Measurements from ENCODE around the gene TMEM272. TPM values are rescaled to one million over a fixed set of nuclear protein-coding genes. Genes with fewer than 3 reads are reported as not detected.

TMEM272 gene
- not detected in 2 replicates for total RNA-seq

DNA sequence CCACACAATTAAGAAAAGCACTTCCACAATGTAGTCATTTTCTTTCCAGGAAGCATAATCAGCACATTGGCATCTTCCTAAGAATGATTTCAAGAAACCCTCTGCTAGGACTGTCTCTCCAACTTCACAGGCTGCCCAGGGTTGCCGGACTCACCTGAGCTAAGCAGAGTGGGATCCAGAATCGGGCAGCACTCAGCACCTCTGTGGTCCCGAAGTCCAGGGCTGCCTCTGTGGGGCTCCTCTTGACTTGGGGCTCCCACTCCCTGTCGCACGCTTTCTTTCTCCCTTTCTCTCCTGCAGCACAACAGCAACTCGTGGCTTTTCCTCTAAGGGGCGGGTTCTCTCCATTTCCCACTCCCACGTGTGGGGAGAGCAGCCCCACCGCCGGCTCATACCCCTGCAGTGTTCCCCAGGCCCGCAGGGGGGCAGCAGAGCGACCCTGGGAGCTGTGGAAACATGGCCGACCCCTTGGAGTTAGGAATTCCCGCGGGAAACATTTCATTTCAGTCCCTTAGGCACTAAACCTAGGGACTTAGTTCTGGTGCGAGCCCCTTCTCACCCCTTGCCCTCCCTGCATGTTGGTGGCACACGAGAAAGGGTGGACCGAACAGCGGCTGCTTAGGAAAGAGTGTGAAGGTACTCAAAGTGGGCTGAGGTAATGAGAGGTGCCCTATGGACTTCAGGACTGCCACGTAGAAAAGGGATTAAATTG lies at the start of gene TMEM272:
TSS of gene TMEM272 (minus strand) at position 316 of the 712 bp plus-strand sequence. CDS start 6,647 bp downstream, outside the sequence.

DNA sequence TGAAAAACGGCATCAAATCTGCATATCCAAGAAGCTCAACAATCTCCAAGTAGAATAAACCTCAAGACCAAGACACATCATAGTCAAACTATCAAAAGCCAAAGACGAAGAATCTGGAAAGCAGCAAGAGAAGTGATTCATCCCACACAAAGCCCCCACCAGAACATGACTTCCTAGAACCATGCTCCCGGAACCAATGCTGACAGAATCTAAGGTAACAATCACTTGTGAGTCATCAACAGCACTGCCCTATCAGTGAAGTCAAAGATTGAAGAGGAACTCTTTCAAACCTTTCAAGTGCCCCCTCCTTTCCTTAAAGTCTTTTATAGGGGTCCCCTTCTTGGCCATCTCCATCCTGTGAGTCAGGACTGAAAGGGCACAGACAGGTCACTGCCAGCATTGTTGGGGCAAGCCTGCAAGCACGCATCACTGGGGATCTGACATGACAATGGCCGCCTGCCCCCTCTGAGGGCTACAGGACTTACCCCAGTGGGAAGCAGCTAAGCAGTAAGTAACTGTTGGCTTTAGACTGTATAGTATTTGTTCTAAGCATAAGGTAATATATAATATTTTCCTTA lies 16.8 kb upstream of the TMEM272 start, which contains the start of gene CCDC70:
TSS of gene CCDC70 (plus strand) at position 247 of the 578 bp plus-strand sequence. CDS start 3,443 bp downstream, outside the sequence.

DNA sequence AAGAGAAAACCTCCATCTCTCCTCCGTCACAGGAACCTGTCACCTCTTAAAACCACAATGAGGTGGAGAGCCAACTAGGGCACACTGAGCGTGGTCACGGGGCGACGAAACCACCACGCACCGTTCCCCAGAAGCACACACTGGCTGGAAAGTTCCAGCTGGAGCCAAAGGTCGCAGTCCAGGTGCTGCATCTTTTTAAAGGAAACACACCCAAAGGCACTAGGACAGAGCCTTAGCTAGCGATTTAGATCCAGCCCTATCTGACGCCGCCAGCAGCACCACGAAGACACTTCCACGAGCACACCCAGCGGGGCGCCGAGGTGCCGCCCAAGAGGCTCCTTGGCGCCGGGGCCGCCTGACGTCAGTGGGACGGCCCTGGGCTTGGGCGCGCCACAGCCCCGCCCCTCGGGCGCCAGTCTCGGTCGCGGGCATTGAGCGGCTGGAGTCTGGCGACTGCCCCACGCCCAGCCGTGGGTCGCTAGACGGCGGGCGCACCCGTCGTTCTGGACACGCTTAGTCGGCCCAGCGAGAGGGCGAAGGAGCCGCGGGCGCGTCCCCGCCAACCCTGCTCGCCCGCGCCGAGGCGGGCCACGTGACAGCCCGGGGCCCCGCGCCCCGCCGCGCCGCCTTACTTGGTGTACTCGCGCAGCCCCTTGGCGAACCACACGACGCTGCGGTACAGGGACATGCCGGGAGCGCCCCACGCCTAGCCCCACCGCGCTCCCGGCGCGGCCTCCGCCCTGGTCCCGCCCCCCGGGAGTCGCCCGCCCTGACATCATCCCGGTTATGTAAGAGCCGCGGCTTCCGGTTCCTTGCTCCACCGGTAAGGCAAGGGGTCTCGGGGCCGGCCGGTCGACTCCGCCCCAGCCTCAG lies 41.3 kb downstream of the TMEM272 start, which contains the start of gene DHRS12:
TSS of gene DHRS12 (minus strand) at position 742 of the 873 bp plus-strand sequence. CDS start 4,504 bp downstream, outside the sequence.

Other genes starting within 250 kb of the TMEM272 start
- gene DHRS12, start 41.0 kb downstream of the TMEM272 start, total RNA-seq: 2.4 and 3.0 TPM in 2 replicates
- not detected in 2 replicates for gene CCDC70, start 16.8 kb upstream of the TMEM272 start, total RNA-seq
- 2.3 and 4.1 TPM in 2 replicates for gene ATP7B, start 166.3 kb upstream of the TMEM272 start, total RNA-seq
- 32.5 and 37.7 TPM in 2 replicates for gene ALG11, start 167.2 kb upstream of the TMEM272 start, total RNA-seq
- gene UTP14C, start 179.5 kb upstream of the TMEM272 start, total RNA-seq: 14.8 and 20.6 TPM in 2 replicates

Data from uterine smooth muscle cell (primary cell).